Measurements from ENCODE around the gene PSMG3.

- TF ChIP-seq FOXM1 (IDR thresholded peaks at IDR 0.05; ENCODE audit: borderline replicate concordance), result no peak
- TF ChIP-seq TARDBP (IDR thresholded peaks at IDR 0.05), result no peak
- no peak for TF ChIP-seq PKNOX1 (IDR thresholded peaks at IDR 0.05)
- no peak for TF ChIP-seq SP1 (IDR thresholded peaks at IDR 0.05)
- TF ChIP-seq NFRKB (IDR thresholded peaks at IDR 0.05), result no peak
- no peak for TF ChIP-seq HDGF (IDR thresholded peaks at IDR 0.05; ENCODE audit: borderline replicate concordance)
- no peak for TF ChIP-seq FOXK2 (IDR thresholded peaks at IDR 0.05)
- no peak for TF ChIP-seq ARNT (IDR thresholded peaks at IDR 0.05)
Measured at GRCh38 chr7:1599640-1600395, 30.0 kb upstream of the PSMG3 start.

Measured in HEK293T (cell line).